ENCODE results near the gene TOP1.

DNA sequence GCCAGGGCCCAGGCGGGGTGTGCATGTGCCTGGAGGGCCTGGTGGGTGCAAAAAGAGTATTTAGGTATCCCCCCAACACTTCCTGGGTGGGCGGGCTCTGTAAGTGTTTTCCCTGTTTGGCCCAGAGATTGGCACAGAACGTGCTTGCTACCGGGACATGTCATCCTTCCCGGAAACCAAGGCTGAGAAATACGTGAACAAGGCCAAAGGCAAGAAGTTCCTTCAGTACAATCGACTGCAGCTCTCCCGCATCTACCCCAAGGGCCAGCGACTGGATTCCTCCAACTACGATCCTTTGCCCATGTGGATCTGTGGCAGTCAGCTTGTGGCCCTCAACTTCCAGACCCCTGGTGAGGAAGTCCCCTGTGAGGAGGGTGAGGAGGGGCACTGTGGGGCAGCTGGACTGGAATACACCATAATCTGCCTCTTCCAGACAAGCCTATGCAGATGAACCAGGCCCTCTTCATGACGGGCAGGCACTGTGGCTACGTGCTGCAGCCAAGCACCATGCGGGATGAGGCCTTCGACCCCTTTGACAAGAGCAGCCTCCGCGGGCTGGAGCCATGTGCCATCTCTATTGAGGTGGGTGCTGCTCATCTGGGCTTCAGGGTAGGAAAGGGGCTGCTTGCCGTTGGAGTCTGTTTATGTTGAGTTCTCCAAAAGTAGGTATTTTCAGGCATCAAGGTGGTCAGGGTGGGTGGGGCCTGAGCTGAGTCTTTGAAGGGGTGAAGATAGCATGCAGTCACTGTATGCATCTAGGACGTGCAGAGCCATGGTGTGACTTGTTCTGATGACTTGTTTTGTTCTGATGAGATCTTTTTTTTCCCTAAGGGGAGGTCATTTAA is 143.9 kb downstream of the TOP1 start:
- TF ChIP-seq HDGF (IDR thresholded peaks at IDR 0.05; ENCODE audit: borderline replicate concordance) (no peak), LEF1 (IDR thresholded peaks at IDR 0.05; ENCODE audit: borderline replicate concordance) (no peak), SUZ12 (IDR thresholded peaks at IDR 0.05) (no peak), FOXK2 (IDR thresholded peaks at IDR 0.05) (no peak), FOXM1 (IDR thresholded peaks at IDR 0.05; ENCODE audit: borderline replicate concordance) (no peak), TARDBP (IDR thresholded peaks at IDR 0.05) (no peak), SP1 (IDR thresholded peaks at IDR 0.05) (no peak), L3MBTL2 (conservative IDR thresholded peaks at IDR 0.05) (no peak), CTBP1 (IDR thresholded peaks at IDR 0.05; ENCODE audit: borderline replicate concordance) (no peak), BHLHE40 (IDR thresholded peaks at IDR 0.05; ENCODE audit: borderline replicate concordance) (no peak), FOXA1 (IDR thresholded peaks at IDR 0.05) (no peak), ELF4 (IDR thresholded peaks at IDR 0.05) (no peak), ZNF384 (IDR thresholded peaks at IDR 0.05) (no peak)
- TF ChIP-seq, protein P1, sequence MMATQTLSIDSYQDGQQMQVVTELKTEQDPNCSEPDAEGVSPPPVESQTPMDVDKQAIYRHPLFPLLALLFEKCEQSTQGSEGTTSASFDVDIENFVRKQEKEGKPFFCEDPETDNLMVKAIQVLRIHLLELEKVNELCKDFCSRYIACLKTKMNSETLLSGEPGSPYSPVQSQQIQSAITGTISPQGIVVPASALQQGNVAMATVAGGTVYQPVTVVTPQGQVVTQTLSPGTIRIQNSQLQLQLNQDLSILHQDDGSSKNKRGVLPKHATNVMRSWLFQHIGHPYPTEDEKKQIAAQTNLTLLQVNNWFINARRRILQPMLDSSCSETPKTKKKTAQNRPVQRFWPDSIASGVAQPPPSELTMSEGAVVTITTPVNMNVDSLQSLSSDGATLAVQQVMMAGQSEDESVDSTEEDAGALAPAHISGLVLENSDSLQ (IDR thresholded peaks at IDR 0.05), result no peak
